ENCODE data around the gene SLC28A2. TPM values are rescaled to one million over a fixed set of nuclear protein-coding genes. Genes with fewer than 3 reads are reported as not detected.

SLC28A2 gene
- total and polyA plus RNA-seq, 9 of the 15 experiments (the other 6 are each of a cell fraction or from before 2014, with no cell fraction given): 0.03 to 0.04 TPM; not detected in 7

- TF ChIP-seq ZNF77 (CRISPR knock-in tag; IDR thresholded peaks at IDR 0.05) (no peak), CBX1 (IDR thresholded peaks at IDR 0.05; ENCODE audit: low read depth) (0 out of 2 replicates have a peak, but pooled peaks have one; percentile 72), FOXA3 (CRISPR knock-in tag; conservative IDR thresholded peaks at IDR 0.05 in 1 of 2, IDR thresholded peaks at IDR 0.05 in 1 of 2) (no peak), E2F6 (IDR thresholded peaks at IDR 0.05; ENCODE audit: borderline replicate concordance in 1 of 2, extremely low read depth in 1 of 2, insufficient read depth in 1 of 2, insufficient read length in 1 of 2, low read depth in 1 of 2, low read length in 1 of 2, poor library complexity in 1 of 2, severe bottlenecking in 1 of 2) (peak; percentile 70 to 71), CREB1 (IDR thresholded peaks at IDR 0.05) (peak; percentile 82), CREB1 (CRISPR knock-in tag; IDR thresholded peaks at IDR 0.05) (peak; percentile 88), MBD1 (CRISPR knock-in tag; IDR thresholded peaks at IDR 0.05) (no peak), ASH1L (IDR thresholded peaks at IDR 0.05; ENCODE audit: borderline replicate concordance, low read depth, partially characterized antibody) (peak; percentile 75), NFATC3 (IDR thresholded peaks at IDR 0.05) (no peak), MECOM (CRISPR knock-in tag; IDR thresholded peaks at IDR 0.05) (no peak), GABPB2 (CRISPR knock-in tag; conservative IDR thresholded peaks at IDR 0.05) (no peak), HES1 (IDR thresholded peaks at IDR 0.05; ENCODE audit: low read depth) (no peak), HDAC1 (IDR thresholded peaks at IDR 0.05) (no peak), SMARCB1 (IDR thresholded peaks at IDR 0.05; ENCODE audit: insufficient read length, low read depth) (no peak), ZBTB26 (CRISPR knock-in tag; IDR thresholded peaks at IDR 0.05) (0 out of 2 replicates have a peak, but pooled peaks have one; percentile 41), ADNP (tag; IDR thresholded peaks at IDR 0.05) (no peak), POLR2G (IDR thresholded peaks at IDR 0.05; ENCODE audit: low read depth, low read length) (peak; percentile 63)
These were observed 27.1 kb downstream of the SLC28A2 start (continued) for GRCh38 chr15:45279024-45279698.
